OCI-LY7 (cell line): ENCODE data around the gene CXCL14. TPM values are rescaled to one million over a fixed set of nuclear protein-coding genes. Genes with fewer than 3 reads are reported as not detected.
"Not testable (repeated sequence)": the region's sequence is repeated elsewhere in the genome, so short reads cannot be mapped to it uniquely, and the experiment has no call there.

Experiments
- BruUV-seq: library from RNA; stranded (reverse); fragments of 400-500 nt; replicated peaks from 2 replicates; lab custom pipeline; 2021; lab: Mats Ljungman, UMichigan
- CTCF ChIA-PET: fragments of 300-600 bp; sonication (Branson Sonifier 250); formaldehyde crosslinking; loops from one replicate; lab custom pipeline; 2022; ENCODE audit warnings: antibody characterized with exemption; ENCODE audit not compliant: unreplicated experiment; lab: Charles Lee
- POLR2A ChIA-PET: fragments of 300-600 bp; sonication (Branson Sonifier 250); formaldehyde crosslinking; loops from one replicate; lab custom pipeline; 2022; ENCODE audit warnings: antibody characterized with exemption; lab: Charles Lee
- DNase-seq: peaks from one replicate; pipeline ENCODE4 v3.0.0-alpha.2; 2015; ENCODE audit warnings: low spot score
- H2AFZ ChIP-seq: fragments of 200-600 bp; sonication (generic), shearing (Covaris generic); 2 replicates; pipeline ENCODE4 v1.6.1; 2014; ENCODE audit warnings: mild to moderate bottlenecking, antibody characterized with exemption, low read length, moderate library complexity
- H3K27ac ChIP-seq: fragments of 200-600 bp; sonication (generic); 2 replicates; pipeline ENCODE4 v1.5.1; 2014; ENCODE audit warnings: mixed run types, low read depth, mild to moderate bottlenecking, moderate library complexity, low read length, inconsistent platforms; ENCODE audit not compliant: poor library complexity, severe bottlenecking
- H3K36me3 ChIP-seq: fragments of 200-600 bp; sonication (generic); 2 replicates; pipeline ENCODE4 v1.6.1; 2014; ENCODE audit warnings: mild to moderate bottlenecking, antibody characterized with exemption, low read length, moderate library complexity, mixed read lengths; ENCODE audit not compliant: insufficient read depth
- H3K4me1 ChIP-seq: fragments of 200-600 bp; sonication (generic); 2 replicates; pipeline ENCODE4 v1.5.1; 2014; ENCODE audit warnings: mild to moderate bottlenecking, low read length; ENCODE audit not compliant: insufficient read depth, poor library complexity, severe bottlenecking
- H3K4me2 ChIP-seq: fragments of 200-600 bp; sonication (generic); 2 replicates; pipeline ENCODE4 v1.6.1; 2014; ENCODE audit warnings: mild to moderate bottlenecking, low read length
- H3K4me3 ChIP-seq: fragments of 200-600 bp; sonication (generic); 2 replicates; pipeline ENCODE4 v1.5.1; 2014; ENCODE audit warnings: mild to moderate bottlenecking, low read depth, low read length; ENCODE audit not compliant: poor library complexity, severe bottlenecking
- H3K79me2 ChIP-seq: fragments of 200-600 bp; sonication (generic); 2 replicates; pipeline ENCODE4 v1.6.1; 2016; ENCODE audit warnings: low read depth, mild to moderate bottlenecking, low read length, moderate library complexity, mixed read lengths; ENCODE audit not compliant: insufficient read depth
- H3K9me2 ChIP-seq: fragments of 200-600 bp; sonication (generic); 2 replicates; pipeline ENCODE4 v1.6.1; 2016; ENCODE audit warnings: mild to moderate bottlenecking, low read length, mixed read lengths; ENCODE audit not compliant: insufficient read depth
- H3K9me3 ChIP-seq: fragments of 200-600 bp; sonication (generic); 2 replicates; pipeline ENCODE4 v1.6.1; 2014; ENCODE audit warnings: mild to moderate bottlenecking, mixed run types, low read length, mixed read lengths
- H4K20me1 ChIP-seq: fragments of 200-600 bp; sonication (generic); 2 replicates; pipeline ENCODE4 v1.6.1; 2014; ENCODE audit warnings: mild to moderate bottlenecking, antibody characterized with exemption, low read length, moderate library complexity, mixed read lengths; ENCODE audit not compliant: insufficient read depth
- EZH2phosphoT487 ChIP-seq: fragments of 200-600 bp; sonication (generic); IDR thresholded peaks from 2 replicates; pipeline ENCODE4 v1.6.1; 2018; ENCODE audit warnings: low read depth, borderline replicate concordance, mild to moderate bottlenecking, mixed run types, antibody characterized with exemption, low read length, moderate library complexity, mixed read lengths
- intact Hi-C: fragments of 100-400 bp; cut with micrococcal nuclease; formaldehyde crosslinking; loops from one replicate; pipeline ENCODE4 v1.10.0; 2022; ENCODE audit not compliant: unreplicated experiment
- total RNA-seq, 2 experiments: library from RNA; depleted of rRNA in 1 of 2; stranded (reverse); fragments of >200 nt in 1 of 2; shearing (Covaris generic) in 1 of 2; gene quantifications; 2 replicates each; pipeline ENCODE4 v1.2.3, GENCODE V29; 2014 to 2022
- TF ChIP-seq, protein P1 (sequence below): fragments of 200-600 bp; sonication (generic); conservative IDR thresholded peaks from 2 replicates; pipeline ENCODE4 v1.5.1; 2014; ENCODE audit warnings: mild to moderate bottlenecking, antibody characterized with exemption, low read length, moderate library complexity, mixed read lengths

CXCL14 gene
- total RNA-seq, 2 experiments from 2014 or later: not detected

DNA sequence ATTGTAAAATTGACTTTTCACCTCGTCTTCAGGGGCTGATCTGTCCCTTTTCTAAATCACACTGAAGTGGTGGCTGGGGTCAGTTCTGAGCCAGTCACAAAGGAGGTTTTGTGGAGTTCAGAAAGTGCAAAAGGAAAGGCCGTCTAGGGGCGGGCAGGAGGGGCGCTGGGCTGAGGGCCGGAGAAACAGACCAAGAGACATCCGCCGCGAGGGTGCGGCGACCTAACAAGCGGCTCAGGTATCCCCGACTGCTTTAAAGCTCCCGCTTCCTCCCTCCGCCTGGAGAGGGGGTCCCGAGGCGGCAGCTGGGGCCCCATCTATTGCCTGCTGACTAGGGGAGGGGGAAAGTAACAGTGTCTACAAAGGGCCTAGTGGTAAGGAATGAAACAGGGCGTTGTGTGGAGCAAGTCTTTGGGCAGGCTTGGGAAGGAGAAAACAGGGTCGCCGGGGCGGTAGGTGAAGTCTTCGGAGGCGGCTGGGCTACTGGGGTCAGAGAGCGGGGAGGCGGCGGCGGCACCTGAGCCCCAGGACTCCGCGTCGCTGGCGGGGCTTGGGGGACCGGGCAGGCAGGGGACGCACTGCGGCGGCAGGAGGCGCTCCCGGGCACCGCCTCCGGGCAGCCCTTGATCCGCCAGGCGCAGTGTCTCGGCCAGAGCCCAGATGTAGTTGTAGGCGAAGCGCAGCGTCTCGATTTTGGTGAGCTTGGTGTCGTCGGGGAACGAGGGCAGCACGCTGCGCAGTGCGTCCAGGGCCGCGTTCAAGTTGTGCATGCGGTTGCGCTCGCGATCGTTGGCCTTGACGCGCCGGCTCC, 44.0 kb downstream of the CXCL14 start:
- H3K27ac ChIP-seq: no peak overlapping the region
- no peaks in the 10 kb centered on the region for H3K4me1 ChIP-seq
- H3K36me3 ChIP-seq: no peaks in the 10 kb centered on the region
- no peak overlapping the region for H2AFZ ChIP-seq
- no peak overlapping the region for H3K4me3 ChIP-seq
- POLR2A ChIA-PET: no interaction called here
- no TSS peak for BruUV-seq
- DNase-seq: no peak
- TF ChIP-seq, protein P1, sequence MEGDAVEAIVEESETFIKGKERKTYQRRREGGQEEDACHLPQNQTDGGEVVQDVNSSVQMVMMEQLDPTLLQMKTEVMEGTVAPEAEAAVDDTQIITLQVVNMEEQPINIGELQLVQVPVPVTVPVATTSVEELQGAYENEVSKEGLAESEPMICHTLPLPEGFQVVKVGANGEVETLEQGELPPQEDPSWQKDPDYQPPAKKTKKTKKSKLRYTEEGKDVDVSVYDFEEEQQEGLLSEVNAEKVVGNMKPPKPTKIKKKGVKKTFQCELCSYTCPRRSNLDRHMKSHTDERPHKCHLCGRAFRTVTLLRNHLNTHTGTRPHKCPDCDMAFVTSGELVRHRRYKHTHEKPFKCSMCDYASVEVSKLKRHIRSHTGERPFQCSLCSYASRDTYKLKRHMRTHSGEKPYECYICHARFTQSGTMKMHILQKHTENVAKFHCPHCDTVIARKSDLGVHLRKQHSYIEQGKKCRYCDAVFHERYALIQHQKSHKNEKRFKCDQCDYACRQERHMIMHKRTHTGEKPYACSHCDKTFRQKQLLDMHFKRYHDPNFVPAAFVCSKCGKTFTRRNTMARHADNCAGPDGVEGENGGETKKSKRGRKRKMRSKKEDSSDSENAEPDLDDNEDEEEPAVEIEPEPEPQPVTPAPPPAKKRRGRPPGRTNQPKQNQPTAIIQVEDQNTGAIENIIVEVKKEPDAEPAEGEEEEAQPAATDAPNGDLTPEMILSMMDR: no peak
- TF ChIP-seq EZH2phosphoT487: no peak
- no peaks in the 10 kb centered on the region for H3K9me2 ChIP-seq
- H4K20me1 ChIP-seq: no peaks in the 10 kb centered on the region
- no peaks in the 10 kb centered on the region for H3K79me2 ChIP-seq
- intact Hi-C loops: loop anchor here (5.0 kb wide), 1 partner anchor 58 kb away; no protein-coding TSS in a partner anchor
- H3K4me2 ChIP-seq: no peak overlapping the region
- no peaks in the 10 kb centered on the region for H3K9me3 ChIP-seq
- CTCF ChIA-PET: no interaction called here

DNA sequence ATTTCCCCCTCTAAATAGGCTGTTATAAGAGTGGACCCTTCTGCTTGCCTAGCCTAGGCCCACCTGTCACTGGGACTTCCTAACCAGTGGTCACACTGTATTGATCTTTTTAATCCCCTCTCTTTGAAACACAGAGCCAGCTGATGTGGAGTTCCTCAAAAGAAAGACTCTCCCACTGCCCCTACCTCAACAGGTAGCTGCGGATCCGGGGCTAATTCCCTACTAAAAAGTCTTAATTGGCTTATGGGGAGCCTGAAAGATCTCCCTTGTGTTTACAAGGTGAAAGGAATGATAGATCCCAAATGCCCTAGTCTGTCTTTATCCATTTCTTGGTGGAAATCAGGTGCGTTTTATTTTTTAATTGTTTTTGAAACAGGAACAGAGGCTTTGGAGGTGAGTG, 45.0 kb downstream of the CXCL14 start:
- H4K20me1 ChIP-seq: no peaks in the 10 kb centered on the region
- H3K4me2 ChIP-seq: no peak overlapping the region
- BruUV-seq: no TSS peak
- intact Hi-C loops: no loop called here
- H3K9me2 ChIP-seq: no peaks in the 10 kb centered on the region
- no peak overlapping the region for H3K4me3 ChIP-seq
- no peaks in the 10 kb centered on the region for H3K9me3 ChIP-seq
- no peaks in the 10 kb centered on the region for H3K36me3 ChIP-seq
- H3K79me2 ChIP-seq: no peaks in the 10 kb centered on the region
- H2AFZ ChIP-seq: no peak overlapping the region
- no peaks in the 10 kb centered on the region for H3K4me1 ChIP-seq
- POLR2A ChIA-PET: no interaction called here
- no peak for DNase-seq
- TF ChIP-seq EZH2phosphoT487: no peak
- TF ChIP-seq, protein P1: no peak
- CTCF ChIA-PET: no interaction called here
- no peak overlapping the region for H3K27ac ChIP-seq

DNA sequence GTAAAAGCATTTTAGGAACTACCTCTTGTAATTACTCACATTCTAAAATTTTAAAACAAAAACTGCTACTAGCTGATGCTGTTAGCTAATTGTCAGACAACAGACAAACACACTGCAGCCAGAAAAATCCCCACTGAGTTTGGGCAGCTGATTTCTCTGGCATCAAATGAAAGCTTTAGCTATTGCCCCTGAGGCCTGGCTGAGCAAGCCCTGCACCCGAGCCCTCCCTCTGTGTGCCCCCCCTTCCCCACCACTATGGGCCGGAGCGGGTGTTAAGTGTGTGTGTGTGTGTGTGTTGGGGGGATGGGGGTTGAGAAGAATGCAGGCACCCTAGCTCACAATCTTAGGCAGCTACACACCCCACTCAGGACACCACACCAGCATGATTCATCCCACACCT, 45.5 kb downstream of the CXCL14 start:
- no peak for TF ChIP-seq EZH2phosphoT487
- TF ChIP-seq, protein P1: no peak
- BruUV-seq: no TSS peak
- Histone ChIP-seq H3K36me3 (no peaks in the 10 kb centered on the region), H3K27ac (no peak overlapping the region), H3K9me3 (no peaks in the 10 kb centered on the region), H3K4me1 (no peaks in the 10 kb centered on the region), H3K4me2 (no peak overlapping the region), H3K4me3 (no peak overlapping the region), H3K9me2 (no peaks in the 10 kb centered on the region), H3K79me2 (no peaks in the 10 kb centered on the region), H4K20me1 (no peaks in the 10 kb centered on the region), H2AFZ (no peak overlapping the region)
- DNase-seq: no peak
- intact Hi-C loops: no loop called here
- POLR2A ChIA-PET: no interaction called here
- CTCF ChIA-PET: no interaction called here

DNA sequence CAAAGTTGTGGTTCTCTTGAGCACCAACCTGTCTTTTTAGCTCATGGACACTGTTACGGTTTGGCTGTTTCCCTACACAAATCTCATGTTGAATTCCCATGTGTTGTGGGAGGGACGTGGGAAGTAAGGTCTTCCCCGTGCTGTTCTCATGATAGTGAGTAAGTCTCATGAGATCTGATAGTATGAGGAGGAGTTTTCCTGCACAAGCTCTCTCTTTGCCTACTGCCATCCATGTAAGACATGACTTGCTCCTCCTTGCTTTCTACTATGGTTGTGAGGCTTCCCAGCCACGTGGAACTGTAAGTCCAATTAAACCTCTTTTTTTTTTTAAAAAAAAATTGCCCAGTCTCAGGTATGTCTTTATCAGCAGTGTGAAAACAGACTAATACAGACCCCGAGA, 49.2 kb downstream of the CXCL14 start:
- H3K4me2 ChIP-seq, H3K9me2 ChIP-seq, H3K79me2 ChIP-seq, H3K9me3 ChIP-seq, CTCF ChIA-PET, H4K20me1 ChIP-seq, H3K4me3 ChIP-seq, H3K36me3 ChIP-seq, POLR2A ChIA-PET, H3K4me1 ChIP-seq, intact Hi-C loops, H2AFZ ChIP-seq, H3K27ac ChIP-seq, BruUV-seq, DNase-seq: not testable (repeated sequence)
